LNCaP clone FGC (cell line): Measurements from ENCODE around the gene MORN1.

Experiments used
- DNase-seq: peaks from one replicate; pipeline ENCODE4 v3.0.0-alpha.2; 2011; ENCODE audit warnings: low read depth
- H3K4me3 ChIP-seq: 2 replicates; pipeline ENCODE4 v1.5.1; 2011; ENCODE audit warnings: mild to moderate bottlenecking, low read depth, low read length, control low read depth
- CTCF ChIP-seq: IDR thresholded peaks from 2 replicates; pipeline ENCODE4 v1.5.1; 2012; ENCODE audit warnings: mild to moderate bottlenecking; ENCODE audit not compliant: control insufficient read depth, insufficient read depth; ENCODE audit errors: extremely low read depth

The MORN1 gene

GRCh38 chr1:2306151-2306978, 85.0 kb downstream of the MORN1 start:
- H3K4me3 ChIP-seq = no peak overlapping the region
- TF ChIP-seq CTCF = no peak
- DNase-seq = no peak

GRCh38 chr1:2304921-2305681, 86.3 kb downstream of the MORN1 start:
- TF ChIP-seq CTCF = no peak
- no peak for DNase-seq
- no peak overlapping the region for H3K4me3 ChIP-seq

- no peak for TF ChIP-seq CTCF
- H3K4me3 ChIP-seq = no peak overlapping the region
- DNase-seq = no peak
These were observed 87.1 kb downstream of the MORN1 start for GRCh38 chr1:2304282-2304681.

GRCh38 chr1:2303781-2304180, 87.6 kb downstream of the MORN1 start:
- no peak for TF ChIP-seq CTCF
- no peak for DNase-seq

GRCh38 chr1:2303016-2303775, 88.2 kb downstream of the MORN1 start:
- no peak overlapping the region for H3K4me3 ChIP-seq
- DNase-seq = peak; percentile 10
- TF ChIP-seq CTCF = no peak

More at GRCh38 chr1:2303781-2304180, 87.6 kb downstream of the MORN1 start:
- no peak overlapping the region for H3K4me3 ChIP-seq

- DNase-seq = no peak
- no peak for TF ChIP-seq CTCF
- H3K4me3 ChIP-seq = no peak overlapping the region
These were observed 88.9 kb downstream of the MORN1 start for GRCh38 chr1:2302292-2302925.
